HuH-7.5 (cell line): ENCODE results near the gene CKS1B.
"Not testable (repeated sequence)": the region's sequence is repeated elsewhere in the genome, so short reads cannot be mapped to it uniquely, and the experiment has no call there.

ENCODE experiments used
- DNase-seq: peaks from one replicate; pipeline ENCODE4 v3.0.0; 2011; ENCODE audit warnings: low spot score

Gene CKS1B

GRCh38 chr1:154964359-154964758, 10.1 kb upstream of the CKS1B start:
- no peak for DNase-seq

GRCh38 chr1:154966111-154966510, 8.4 kb upstream of the CKS1B start:
- no peak for DNase-seq

- DNase-seq: no peak
Observed at GRCh38 chr1:154967331-154967950, 7.0 kb upstream of the CKS1B start.

- DNase-seq: no peak
Observed at GRCh38 chr1:154968731-154969130, 5.8 kb upstream of the CKS1B start.

GRCh38 chr1:154969246-154969645, 5.2 kb upstream of the CKS1B start:
- DNase-seq: no peak

GRCh38 chr1:154969860-154970452, 4.5 kb upstream of the CKS1B start:
- no peak for DNase-seq

- DNase-seq: peak; percentile 72
Observed at GRCh38 chr1:154970631-154971340, 3.7 kb upstream of the CKS1B start, which contains the start of gene SHC1. SHC1 (minus strand) TSS chr1:154970747; CDS start chr1:154970526, 221 bp downstream.

GRCh38 chr1:154971341-154971998, 3.0 kb upstream of the CKS1B start:
- no peak for DNase-seq

GRCh38 chr1:154972213-154972516, 2.3 kb upstream of the CKS1B start:
- no peak for DNase-seq

- peak; percentile 90 for DNase-seq
Observed at GRCh38 chr1:154972517-154973343, 1.8 kb upstream of the CKS1B start.

GRCh38 chr1:154973344-154974101, 958 bp upstream of the CKS1B start:
- DNase-seq: peak; percentile 72

- peak; percentile 78 for DNase-seq
Observed at GRCh38 chr1:154974808-154975408, 427 bp downstream of the CKS1B start.

- no peak for DNase-seq
Observed at GRCh38 chr1:154975409-154976059, 1.1 kb downstream of the CKS1B start.

GRCh38 chr1:154977762-154978161, 3.3 kb downstream of the CKS1B start:
- DNase-seq: not testable (repeated sequence)

GRCh38 chr1:154978360-154978759, 3.9 kb downstream of the CKS1B start:
- DNase-seq: no peak

GRCh38 chr1:154982341-154982740, 7.9 kb downstream of the CKS1B start:
- no peak for DNase-seq

GRCh38 chr1:154982897-154983648, 8.6 kb downstream of the CKS1B start, which contains the start of gene FLAD1:
FLAD1 (plus strand) TSS chr1:154983344; CDS start chr1:154983695, 351 bp downstream.
- DNase-seq: peak; percentile 98

GRCh38 chr1:154983776-154984466, 9.4 kb downstream of the CKS1B start:
- DNase-seq: no peak

GRCh38 chr1:154986736-154987135, 12.3 kb downstream of the CKS1B start:
- not testable (repeated sequence) for DNase-seq
